IMR-90 (cell line): ENCODE measurements around the gene MEGF11. TPM values are rescaled to one million over a fixed set of nuclear protein-coding genes. Genes with fewer than 3 reads are reported as not detected.

ENCODE experiments used
- ATAC-seq: fragments of 200-7000 bp; cut with Tn5 transposase; 2 replicates; pipeline ENCODE4 v1.9.1; 2020; ENCODE audit warnings: low read depth, mild to moderate bottlenecking, moderate library complexity
- BruUV-seq: library from RNA; stranded (reverse); fragments of 400-500 nt; replicated peaks from 2 replicates; lab custom pipeline; 2021; lab: Mats Ljungman, UMichigan
- CTCF ChIA-PET: fragments of 300-600 bp; formaldehyde crosslinking; extraction: SDS; loops from one replicate; lab custom pipeline; 2021; ENCODE audit warnings: antibody characterized with exemption; lab: Yijun Ruan, JAX
- POLR2A ChIA-PET: fragments of 300-600 bp; sonication (Branson Sonifier 250); formaldehyde crosslinking; loops from one replicate; lab custom pipeline; 2022; ENCODE audit warnings: antibody characterized with exemption; ENCODE audit not compliant: unreplicated experiment; lab: Charles Lee
- DNase-seq: peaks from one replicate; pipeline ENCODE4 v3.0.0; 2013
- H2AFZ ChIP-seq: replicated peaks from 2 replicates; pipeline ENCODE3; 2013; ENCODE audit warnings: low read length, mild to moderate bottlenecking; ENCODE audit not compliant: poor library complexity
- H2AK5ac ChIP-seq: 2 replicates; pipeline ENCODE4 v1.6.1; 2013; ENCODE audit warnings: low read depth, low read length, inconsistent platforms
- H2AK9ac ChIP-seq: replicated peaks from 2 replicates; pipeline ENCODE3; 2013; ENCODE audit warnings: mild to moderate bottlenecking, low read depth, low read length, moderate library complexity; ENCODE audit not compliant: poor library complexity
- H2BK120ac ChIP-seq: 2 replicates; pipeline ENCODE4 v1.6.1; 2013; ENCODE audit warnings: low read depth, low read length, inconsistent platforms
- H2BK15ac ChIP-seq: 3 replicates; pipeline ENCODE4 v1.6.1; 2013; ENCODE audit warnings: low read depth, low read length, inconsistent platforms
- H2BK20ac ChIP-seq: 2 replicates; pipeline ENCODE4 v1.6.1; 2013; ENCODE audit warnings: low read depth, mild to moderate bottlenecking, inconsistent platforms, low read length, moderate library complexity
- H2BK5ac ChIP-seq: 2 replicates; pipeline ENCODE4 v1.6.1; 2013; ENCODE audit warnings: mild to moderate bottlenecking, low read depth, low read length, inconsistent platforms; ENCODE audit not compliant: poor library complexity, severe bottlenecking
- H3K14ac ChIP-seq: replicated peaks from 2 replicates; pipeline ENCODE4 v1.6.1; 2013; ENCODE audit warnings: low read depth, low read length, inconsistent platforms
- H3K18ac ChIP-seq: 2 replicates; pipeline ENCODE4 v1.6.1; 2013; ENCODE audit warnings: low read depth, low read length, control low read depth
- H3K23ac ChIP-seq: 2 replicates; pipeline ENCODE4 v1.6.1; 2013; ENCODE audit warnings: low read depth, low read length, inconsistent platforms
- H3K27ac ChIP-seq: 2 replicates; pipeline ENCODE4 v1.5.1; 2013; ENCODE audit warnings: mild to moderate bottlenecking, control low read depth, low read length; ENCODE audit not compliant: insufficient read depth
- H3K27me3 ChIP-seq: 2 replicates; pipeline ENCODE4 v1.6.1; 2013; ENCODE audit warnings: low read length; ENCODE audit not compliant: control insufficient read depth, insufficient read depth
- H3K36me3 ChIP-seq: 2 replicates; pipeline ENCODE4 v1.6.1; 2013; ENCODE audit warnings: low read length, mixed read lengths; ENCODE audit not compliant: control insufficient read depth, insufficient read depth
- H3K4ac ChIP-seq: 2 replicates; pipeline ENCODE4 v1.6.1; 2013; ENCODE audit warnings: low read depth, low read length, inconsistent platforms
- H3K4me1 ChIP-seq: 2 replicates; pipeline ENCODE4 v1.6.1; 2013; ENCODE audit warnings: low read length, mixed read lengths; ENCODE audit not compliant: control insufficient read depth, insufficient read depth
- H3K4me2 ChIP-seq: 2 replicates; pipeline ENCODE4 v1.6.1; 2013; ENCODE audit warnings: low read depth, mild to moderate bottlenecking, control low read depth, low read length, moderate library complexity
- H3K4me3 ChIP-seq: 2 replicates; pipeline ENCODE4 v1.5.1; 2013; ENCODE audit warnings: low read depth, mild to moderate bottlenecking, control low read depth, low read length, moderate library complexity; ENCODE audit not compliant: insufficient read depth
- H3K56ac ChIP-seq: 2 replicates; pipeline ENCODE4 v1.6.1; 2013; ENCODE audit warnings: low read length, inconsistent platforms; ENCODE audit not compliant: insufficient read depth; ENCODE audit errors: extremely low read depth
- H3K79me1 ChIP-seq, 2 experiments: 2 replicates each; pipeline ENCODE4 v1.6.1; 2013; ENCODE audit warnings: low read length in 2 of 2, inconsistent platforms in 1 of 2, low read depth in 1 of 2
- H3K9ac ChIP-seq: 2 replicates; pipeline ENCODE4 v1.6.1; 2013; ENCODE audit warnings: low read depth, low read length, control low read depth
- H3K9me1 ChIP-seq: 2 replicates; pipeline ENCODE4 v1.6.1; 2013; ENCODE audit warnings: low read length, inconsistent platforms; ENCODE audit not compliant: insufficient read depth
- H3K9me3 ChIP-seq: 2 replicates; pipeline ENCODE4 v1.6.1; 2013; ENCODE audit warnings: low read length; ENCODE audit not compliant: control insufficient read depth, insufficient read depth
- H4K20me1 ChIP-seq: 2 replicates; pipeline ENCODE4 v1.6.1; 2013; ENCODE audit warnings: low read length, inconsistent platforms; ENCODE audit not compliant: insufficient read depth
- H4K5ac ChIP-seq: 2 replicates; pipeline ENCODE4 v1.6.1; 2013; ENCODE audit warnings: mild to moderate bottlenecking, low read depth, low read length, control low read depth
- H4K8ac ChIP-seq, 2 experiments: 2 replicates each; pipeline ENCODE4 v1.6.1; 2013; ENCODE audit warnings: low read depth in 2 of 2, low read length in 2 of 2, control low read depth in 1 of 2, inconsistent platforms in 1 of 2
- H4K91ac ChIP-seq: 2 replicates; pipeline ENCODE4 v1.6.1; 2013; ENCODE audit warnings: low read depth, low read length, inconsistent platforms; ENCODE audit not compliant: insufficient read depth
- CEBPB ChIP-seq: IDR thresholded peaks from 2 replicates; pipeline ENCODE4 v1.6.1; 2012; ENCODE audit warnings: low read depth, low read length, improper control_type of control experiment
- CTCF ChIP-seq: conservative IDR thresholded peaks from 2 replicates; pipeline ENCODE4 v1.5.1; 2012; ENCODE audit warnings: mild to moderate bottlenecking, low read depth, low read length, improper control_type of control experiment
- FOS ChIP-seq: fragments of 150-350 bp; IDR thresholded peaks from 2 replicates; pipeline ENCODE4 v1.6.1; 2016; ENCODE audit warnings: low read depth, low read length
- MAFK ChIP-seq: IDR thresholded peaks from 2 replicates; pipeline ENCODE4 v1.6.1; 2012; ENCODE audit warnings: low read depth, low read length, improper control_type of control experiment
- MAZ ChIP-seq: IDR thresholded peaks from 2 replicates; pipeline ENCODE4 v1.6.1; 2012; ENCODE audit warnings: low read depth, mild to moderate bottlenecking, low read length, improper control_type of control experiment, moderate library complexity, borderline replicate concordance
- MXI1 ChIP-seq: IDR thresholded peaks from 2 replicates; pipeline ENCODE4 v1.6.1; 2012; ENCODE audit warnings: low read depth, mild to moderate bottlenecking, low read length, moderate library complexity, borderline replicate concordance
- RAD21 ChIP-seq: IDR thresholded peaks from 2 replicates; pipeline ENCODE4 v1.6.1; 2012; ENCODE audit warnings: low read length, improper control_type of control experiment
- RCOR1 ChIP-seq: IDR thresholded peaks from 2 replicates; pipeline ENCODE4 v1.6.1; 2012; ENCODE audit warnings: mild to moderate bottlenecking, low read length, improper control_type of control experiment; ENCODE audit not compliant: insufficient replicate concordance
- SMC3 ChIP-seq: fragments of 150-350 bp; IDR thresholded peaks from 2 replicates; pipeline ENCODE4 v1.6.1; 2016; ENCODE audit warnings: low read depth, mild to moderate bottlenecking, antibody characterized with exemption, low read length, moderate library complexity
- USF2 ChIP-seq: fragments of 150-350 bp; IDR thresholded peaks from 2 replicates; pipeline ENCODE4 v1.6.1; 2017; ENCODE audit warnings: mild to moderate bottlenecking, antibody characterized with exemption, low read length, low read depth
- WGBS, 2 experiments: methylation state at CpG; one replicate each; pipeline versions ENCODE4 v1.1.5 to v1.1.7; 2013; ENCODE audit warnings: missing lambda C conversion rate in 2 of 2; ENCODE audit not compliant: insufficient read length in 1 of 2; ENCODE audit errors: extremely low coverage in 2 of 2; 5-methylcytosine and 5-hydroxymethylcytosine counted together
- dilution Hi-C: fragments of 300-500 bp; cut with HindIII; formaldehyde crosslinking; loops from one replicate; pipeline ENCODE4 v1.14.3; 2018; ENCODE audit warnings: low sequenced_read_pairs; ENCODE audit not compliant: unreplicated experiment
- in situ Hi-C: fragments of 300-500 bp; cut with MboI; formaldehyde crosslinking; loops from 3 replicates; pipeline ENCODE4 v1.14.3; 2019; ENCODE audit warnings: low sequenced_read_pairs, inconsistent platforms, mixed read lengths
- intact Hi-C: fragments of 100-400 bp; cut with micrococcal nuclease; formaldehyde crosslinking; loops from 2 replicates; pipeline ENCODE4 v1.10.0; 2022
- polyA plus RNA-seq, 3 experiments: library from polyadenylated mRNA; depleted of rRNA; stranded (reverse); fragments of >200 nt; gene quantifications; 2 replicates each; pipeline ENCODE4 v1.2.3, GENCODE V29; 2012; ENCODE audit warnings: low replicate concordance in 1 of 3
- total RNA-seq: library from RNA; depleted of rRNA; stranded (reverse); fragments of >200 nt; gene quantifications from 2 replicates; pipeline ENCODE4 v1.2.3, GENCODE V29; 2012

Gene MEGF11
- total and polyA plus RNA-seq, 2 of the 4 experiments (the other 2 are of a cell fraction): not detected

GRCh38 chr15:65980824-65981456 is 272.6 kb downstream of the MEGF11 start:
- no peaks in the 10 kb centered on the region for H3K36me3 ChIP-seq
- in situ Hi-C loops: loop anchor here (5.0 kb wide), 1 partner anchor 306 kb away; no protein-coding TSS in a partner anchor
- no peak overlapping the region for H4K8ac ChIP-seq
- H2AK9ac ChIP-seq: peak overlapping the region; percentile 61
- dilution Hi-C loops: no loop called here
- intact Hi-C loops: loop anchor here (1.0 kb wide), 1 partner anchor 306 kb away; no protein-coding TSS in a partner anchor
- H3K4ac ChIP-seq: no peak overlapping the region
- H2BK20ac ChIP-seq: no peak overlapping the region
- no peak overlapping the region for H3K4me2 ChIP-seq
- no peaks in the 10 kb centered on the region for H3K4me1 ChIP-seq
- H4K20me1 ChIP-seq: no peaks in the 10 kb centered on the region
- no peak overlapping the region for H3K4me3 ChIP-seq
- POLR2A ChIA-PET: no interaction called here
- no peak overlapping the region for H3K18ac ChIP-seq
- H3K27ac ChIP-seq: no peak overlapping the region
- no peak overlapping the region for H4K5ac ChIP-seq
- no peak overlapping the region for H2AK5ac ChIP-seq
- WGBS, 2 experiments: 0% methylated on average over 2 of the region's 5 CpGs; no CpG with 5 or more reads in 1 of the 2 experiments
- peak; percentile 66 for TF ChIP-seq RAD21
- TF ChIP-seq RCOR1: no peak
- no peak for TF ChIP-seq USF2
- TF ChIP-seq MAZ: no peak
- TF ChIP-seq MXI1: no peak
- no peak for TF ChIP-seq CEBPB
- peak; percentile 69 for TF ChIP-seq SMC3
- no peak for TF ChIP-seq MAFK
- no peak for TF ChIP-seq FOS
- TF ChIP-seq CTCF: peak; percentile 67
- no peaks in the 10 kb centered on the region for H3K79me1 ChIP-seq
- no peak overlapping the region for H3K14ac ChIP-seq
- H4K91ac ChIP-seq: no peak overlapping the region
- BruUV-seq: no TSS peak
- no peak overlapping the region for H3K9ac ChIP-seq
- ATAC-seq (peak; percentile 100), DNase-seq (peak; percentile 79)
- peaks cover 51% of the 10 kb centered on the region for H3K27me3 ChIP-seq
- no peak overlapping the region for H2BK120ac ChIP-seq
- CTCF ChIA-PET: no interaction called here
- peak overlapping the region; percentile 67 for H2AFZ ChIP-seq
- H3K23ac ChIP-seq: no peak overlapping the region
- H3K9me3 ChIP-seq: no peaks in the 10 kb centered on the region
- no peak overlapping the region for H2BK5ac ChIP-seq
- H3K56ac ChIP-seq: no peak overlapping the region
- no peak overlapping the region for H2BK15ac ChIP-seq
- H3K9me1 ChIP-seq: 0 out of 2 replicates have a peak, but pooled peaks cover 3% of the 10 kb centered on the region
